ENCODE data around the gene PROK2. TPM values are rescaled to one million over a fixed set of nuclear protein-coding genes. Genes with fewer than 3 reads are reported as not detected.
A peak's percentile ranks its signal among the peaks of the same experiment; 100 is the strongest.

The PROK2 gene
- total and polyA plus RNA-seq, 2 donors (not counting 1 experiment from before 2014, with no cell fraction given): 0.06 TPM; not detected in 1

GRCh38 chr3:71726146-71726545 lies 58.8 kb downstream of the PROK2 start:
- H3K27ac Mint-ChIP-seq: peak overlapping the region; percentile 43
- no peaks in the 10 kb centered on the region for H4K20me1 ChIP-seq (ENCODE audit: control insufficient read depth, insufficient read depth, low read length, poor library complexity, severe bottlenecking)

More at GRCh38 chr3:71726146-71726545, 58.8 kb downstream of the PROK2 start:
- Histone ChIP-seq H3K9ac (ENCODE audit: low read length) (peak overlapping the region; percentile 64), H3K36me3 (replicated peaks in 1 of 2; ENCODE audit: control extremely low read depth in 1 of 2, control insufficient read depth in 1 of 2, extremely low read depth in 1 of 2, insufficient read depth in 2 of 2, low read length in 1 of 2) (no peaks in the 10 kb centered on the region), H3K27ac (ENCODE audit: low read length in 2 of 2) (no peak overlapping the region), H3K9me3 (ENCODE audit: control extremely low read depth in 1 of 3, control insufficient read depth in 2 of 3, insufficient read depth in 1 of 3, low read length in 2 of 3) (no peaks in the 10 kb centered on the region), H3K4me1 (ENCODE audit: control insufficient read depth in 2 of 2, insufficient read depth in 2 of 2, low read length in 2 of 2) (peaks cover 29% of the 10 kb centered on the region in 2 donors), H3K4me3 (ENCODE audit: control extremely low read depth in 1 of 5, extremely low read depth in 1 of 5, insufficient read depth in 1 of 5, low read depth in 2 of 5, low read length in 4 of 5) (peak overlapping the region in 3 of 5 experiments; percentile 36 to 64 (median 59)), H3K27me3 (replicated peaks in 1 of 4; ENCODE audit: control extremely low read depth in 1 of 4, control insufficient read depth in 3 of 4, insufficient read depth in 4 of 4, low read length in 3 of 4) (peaks cover 0 to 25% (median 0%) of the 10 kb centered on the region in 4 experiments), H2AFZ (ENCODE audit: insufficient read depth, low read depth, low read length, poor library complexity, severe bottlenecking) (peak overlapping the region; percentile 94), H3K4me2 (replicated peaks; ENCODE audit: low read depth, low read length, poor library complexity, severe bottlenecking) (peak overlapping the region; percentile 92), H3K79me2 (ENCODE audit: control insufficient read depth, insufficient read depth, low read length) (no peaks in the 10 kb centered on the region)
- POLR2A ChIA-PET: no interaction called here
- intact Hi-C loops (cut with micrococcal nuclease): loop anchor here (10.0 kb wide), 2 partner anchors 379 to 1269 kb away; partner anchors contain the start of gene PPP4R2
- CTCF ChIA-PET: interaction anchor here (7.9 kb wide), 1 partner anchor 1095 kb away, joined by 120 read pairs; no protein-coding TSS in a partner anchor
- TF ChIP-seq EZH2 (IDR thresholded peaks at IDR 0.05; ENCODE audit: borderline replicate concordance, insufficient read depth, low read depth, low read length, poor library complexity, severe bottlenecking) (no peak), CTCF (IDR thresholded peaks at IDR 0.05) (no peak)
- DNase-seq (peak; percentile 22), ATAC-seq (ENCODE audit: low read depth) (no peak)
- H3K4me1 Mint-ChIP-seq: peaks cover 43% of the 10 kb centered on the region
- no peaks in the 10 kb centered on the region for H3K9me3 Mint-ChIP-seq (ENCODE audit: insufficient read depth)
- peaks cover 4% of the 10 kb centered on the region for H3K27me3 Mint-ChIP-seq
- peak overlapping the region; percentile 75 for H3K4me3 Mint-ChIP-seq
- 42% methylated on average over 8 of the region's 8 CpGs for WGBS (ENCODE audit: insufficient coverage)

Measured in B cell (primary cell).